NCI-H1092 treated with DMSO at 0.1 percent for 48 hours (cell line): ENCODE measurements around the gene BNIP3.
"Not testable (repeated sequence)": the region's sequence is repeated elsewhere in the genome, so short reads cannot be mapped to it uniquely, and the experiment has no call there.

Experiments
- DNase-seq: peaks from one replicate; lab custom pipeline; 2025; lab: John Stamatoyannopoulos, UW

The BNIP3 gene

GRCh38 chr10:131929122-131929845, 52.4 kb downstream of the BNIP3 start:
- DNase-seq: no peak

GRCh38 chr10:131928248-131929095, 53.3 kb downstream of the BNIP3 start:
- no peak for DNase-seq

- no peak for DNase-seq
These were observed 54.8 kb downstream of the BNIP3 start for GRCh38 chr10:131926743-131927595.

- DNase-seq: no peak
These were observed 55.5 kb downstream of the BNIP3 start for GRCh38 chr10:131926253-131926652.

GRCh38 chr10:131925716-131926115, 56.0 kb downstream of the BNIP3 start:
- DNase-seq: no peak

- DNase-seq: no peak
These were observed 56.6 kb downstream of the BNIP3 start for GRCh38 chr10:131925011-131925649.

- DNase-seq: no peak
These were observed 58.5 kb downstream of the BNIP3 start for GRCh38 chr10:131923038-131923756.

GRCh38 chr10:131921184-131921583, 60.5 kb downstream of the BNIP3 start:
- DNase-seq: no peak

- no peak for DNase-seq
These were observed 61.0 kb downstream of the BNIP3 start for GRCh38 chr10:131920693-131921092.

- DNase-seq: no peak
These were observed 61.6 kb downstream of the BNIP3 start for GRCh38 chr10:131920151-131920550.

GRCh38 chr10:131919461-131919860, 62.3 kb downstream of the BNIP3 start:
- DNase-seq: not testable (repeated sequence)
